ENCODE results near the gene ATG4B. TPM values are rescaled to one million over a fixed set of nuclear protein-coding genes. Genes with fewer than 3 reads are reported as not detected.
A peak's percentile ranks its signal among the peaks of the same experiment; 100 is the strongest.
"Not testable (repeated sequence)": the region's sequence is repeated elsewhere in the genome, so short reads cannot be mapped to it uniquely, and the experiment has no call there.

The ATG4B gene
- total RNA-seq, 1 experiment from 2014 or later, result 133 TPM

- TF ChIP-seq E2F4 (CRISPR knock-in tag; IDR thresholded peaks at IDR 0.05; ENCODE audit: borderline replicate concordance, low read depth) (0 out of 2 replicates have a peak, but pooled peaks have one; percentile 39), E2F5 (CRISPR knock-in tag; IDR thresholded peaks at IDR 0.05) (0 out of 2 replicates have a peak, but pooled peaks have one; percentile 64), ZNF423 (CRISPR knock-in tag; IDR thresholded peaks at IDR 0.05) (peak; percentile 89), CREB1 (CRISPR knock-in tag; IDR thresholded peaks at IDR 0.05) (0 out of 2 replicates have a peak, but pooled peaks have one; percentile 66), CREM (CRISPR knock-in tag; IDR thresholded peaks at IDR 0.05) (peak; percentile 96), PRDM15 (CRISPR knock-in tag; IDR thresholded peaks at IDR 0.05) (no peak), USF2 (CRISPR knock-in tag; IDR thresholded peaks at IDR 0.05) (peak; percentile 45; the same call in 1 of the 2 replicates)
Measured at GRCh38 chr2:241637018-241637794, at the start of gene ATG4B, which contains the start of gene THAP4 (continued).

GRCh38 chr2:241589863-241590262 is 47.6 kb upstream of the ATG4B start:
- H3K27me3 Mint-ChIP-seq (ENCODE audit: low read depth); POLR2A ChIA-PET; H3K4me3 Mint-ChIP-seq; DNase-seq (ENCODE audit: low spot score); H3K27ac Mint-ChIP-seq; ATAC-seq: not testable (repeated sequence)
- Mint-ChIP-seq H3K9me3 (peaks cover 42% of the 10 kb centered on the region), H3K36me3 (peaks cover 38% of the 10 kb centered on the region), H3K4me1 (peaks cover 10% of the 10 kb centered on the region)
- CTCF ChIA-PET, result interaction anchor here (0.6 kb wide), 1 partner anchor 117 kb away, joined by 3 read pairs; no protein-coding TSS in a partner anchor

- H3K27ac Mint-ChIP-seq; H3K27me3 Mint-ChIP-seq (ENCODE audit: low read depth); H3K4me3 Mint-ChIP-seq; POLR2A ChIA-PET; ATAC-seq; DNase-seq (ENCODE audit: low spot score); H3K4me1 Mint-ChIP-seq: not testable (repeated sequence)
- H3K9me3 Mint-ChIP-seq, result peaks cover 36% of the 10 kb centered on the region
- peaks cover 30% of the 10 kb centered on the region for H3K36me3 Mint-ChIP-seq
- CTCF ChIA-PET, result interaction anchor here (1.0 kb wide), 1 partner anchor 20 kb away, joined by 3 read pairs; no protein-coding TSS in a partner anchor
Measured at GRCh38 chr2:241590496-241591455, 46.7 kb upstream of the ATG4B start.

GRCh38 chr2:241592126-241592845 is 45.2 kb upstream of the ATG4B start:
- Mint-ChIP-seq H3K36me3 (peaks cover 19% of the 10 kb centered on the region), H3K27me3 (ENCODE audit: low read depth) (no peaks in the 10 kb centered on the region), H3K27ac (peak overlapping the region; percentile 50; the same call in 1 of the 2 replicates), H3K4me1 (peaks cover 7% of the 10 kb centered on the region; the same call in 1 of the 2 replicates), H3K9me3 (peaks cover 24% of the 10 kb centered on the region), H3K4me3 (no peak overlapping the region)
- ChIA-PET CTCF (no interaction called here), POLR2A (no interaction called here)
- DNase-seq (ENCODE audit: low spot score) (no peak), ATAC-seq (no peak)
- no peak for TF ChIP-seq SOX15 (CRISPR knock-in tag; IDR thresholded peaks at IDR 0.05)
- TF ChIP-seq OVOL2 (CRISPR knock-in tag; IDR thresholded peaks at IDR 0.05; ENCODE audit: borderline replicate concordance), result no peak
